A673 (cell line): ENCODE results near the gene IFNA16.
"Not testable (repeated sequence)": the region's sequence is repeated elsewhere in the genome, so short reads cannot be mapped to it uniquely, and the experiment has no call there.

Experiments
- CTCF ChIP-seq: fragments of 300-800, 200-600 bp; sonication (generic); conservative IDR thresholded peaks from 2 replicates; pipeline ENCODE4 v1.5.1; 2017; ENCODE audit warnings: low read depth, mild to moderate bottlenecking, antibody characterized with exemption, low read length, moderate library complexity, mixed read lengths
- EZH2 ChIP-seq: fragments of 200-600 bp; sonication (generic); IDR thresholded peaks from 2 replicates; pipeline ENCODE4 v1.6.1; 2017; ENCODE audit warnings: borderline replicate concordance, low read depth, mild to moderate bottlenecking, mixed read lengths, antibody characterized with exemption, low read length; ENCODE audit not compliant: poor library complexity, severe bottlenecking

GRCh38 chr9:21236360-21236714 lies 19.2 kb upstream of the IFNA16 start:
- TF ChIP-seq CTCF, EZH2: not testable (repeated sequence)
